SK-N-MC (cell line): ENCODE results near the gene KRT16.

Source experiments
- FOXP2 ChIP-seq: optimal IDR thresholded peaks from 2 replicates; pipeline ENCODE3; 2011; ENCODE audit warnings: mild to moderate bottlenecking, moderate library complexity; ENCODE audit not compliant: insufficient read depth; ENCODE audit errors: extremely low read length, control extremely low read depth
- POLR2AphosphoS5 ChIP-seq: IDR thresholded peaks from 2 replicates; pipeline ENCODE4 v1.6.1; 2012; ENCODE audit warnings: mild to moderate bottlenecking, low read depth, low read length, borderline replicate concordance

- TF ChIP-seq POLR2AphosphoS5 = no peak
- no peak for TF ChIP-seq FOXP2
These were observed 44.7 kb upstream of the KRT16 start for GRCh38 chr17:41657176-41657754.
